Activated CD8-positive, alpha-beta memory T cell treated with anti-CD3 and anti-CD28 coated beads, Interleukin-2, amount 50 U/mL, for 24 hours (primary cell): Measurements from ENCODE around the gene CA12.
"Not testable (repeated sequence)": the region's sequence is repeated elsewhere in the genome, so short reads cannot be mapped to it uniquely, and the experiment has no call there.

Source experiments
- DNase-seq: peaks from one replicate; pipeline ENCODE4 v3.0.0-alpha.2; 2020; ENCODE audit errors: extremely low read depth

CA12 gene

GRCh38 chr15:63381301-63382204 is at the start of gene CA12:
Gene CA12 (minus strand): TSS chr15:63381846. CDS start chr15:63381720, 126 bp downstream.
- no peak for DNase-seq

- no peak for DNase-seq
Measured at GRCh38 chr15:63430766-63431451, 49.3 kb upstream of the CA12 start.

- DNase-seq, result no peak
Measured at GRCh38 chr15:63426552-63426951, 44.9 kb upstream of the CA12 start.

GRCh38 chr15:63425426-63425985 is 43.9 kb upstream of the CA12 start:
- DNase-seq, result no peak

- DNase-seq, result no peak
Measured at GRCh38 chr15:63422891-63423590, 41.4 kb upstream of the CA12 start.

GRCh38 chr15:63421433-63421832 is 39.8 kb upstream of the CA12 start:
- no peak for DNase-seq

- DNase-seq, result no peak
Measured at GRCh38 chr15:63420333-63420747, 38.7 kb upstream of the CA12 start.

GRCh38 chr15:63418811-63419210 is 37.2 kb upstream of the CA12 start:
- DNase-seq, result no peak

- no peak for DNase-seq
Measured at GRCh38 chr15:63417721-63418120, 36.1 kb upstream of the CA12 start.

GRCh38 chr15:63417274-63417673 is 35.6 kb upstream of the CA12 start:
- not testable (repeated sequence) for DNase-seq

- no peak for DNase-seq
Measured at GRCh38 chr15:63414474-63415120, 33.0 kb upstream of the CA12 start.

- no peak for DNase-seq
Measured at GRCh38 chr15:63412551-63412950, 30.9 kb upstream of the CA12 start.

- no peak for DNase-seq
Measured at GRCh38 chr15:63411866-63412265, 30.2 kb upstream of the CA12 start.

GRCh38 chr15:63409179-63409578 is 27.5 kb upstream of the CA12 start:
- DNase-seq, result no peak

GRCh38 chr15:63408524-63408923 is 26.9 kb upstream of the CA12 start:
- DNase-seq, result no peak

GRCh38 chr15:63407612-63408011 is 26.0 kb upstream of the CA12 start:
- DNase-seq, result no peak

- no peak for DNase-seq
Measured at GRCh38 chr15:63405683-63406390, 24.2 kb upstream of the CA12 start.

- DNase-seq, result no peak
Measured at GRCh38 chr15:63405159-63405558, 23.5 kb upstream of the CA12 start.

GRCh38 chr15:63403254-63403945 is 21.8 kb upstream of the CA12 start:
- no peak for DNase-seq
